HepG2 (cell line): ENCODE data around the gene CEP63. TPM values are rescaled to one million over a fixed set of nuclear protein-coding genes. Genes with fewer than 3 reads are reported as not detected.

Experiments used
- ATAC-seq: fragments of 200-7000 bp; cut with Tn5 transposase; 3 replicates; pipeline ENCODE4 v1.9.1; 2020; ENCODE audit warnings: mild to moderate bottlenecking, moderate library complexity
- BruUV-seq: library from RNA; stranded (reverse); fragments of 400-500 nt; replicated peaks from 2 replicates; lab custom pipeline; 2021; lab: Mats Ljungman, UMichigan
- CTCF ChIA-PET: fragments of 300-600 bp; formaldehyde crosslinking; extraction: SDS; loops from one replicate; lab custom pipeline; 2021; ENCODE audit warnings: low total read pairs, inconsistent platforms, low intra/inter-chr PET ratio; lab: Yijun Ruan, JAX
- POLR2A ChIA-PET: fragments of 350-600 bp; sonication (Branson Sonifier 250); formaldehyde crosslinking; loops from one replicate; lab custom pipeline; 2020; ENCODE audit warnings: antibody characterized with exemption, inconsistent platforms; lab: Yijun Ruan, JAX
- DNase-seq: peaks from one replicate; pipeline ENCODE4 v3.0.0-alpha.2; 2015; ENCODE audit warnings: low spot score
- FAIRE-seq: peaks from 3 replicates; lab custom pipeline; 2011; peaks lifted over from hg19 to GRCh38; lab: Jason Lieb, UNC
- H2AFZ ChIP-seq: one replicate; pipeline ENCODE4 v1.6.1; 2011; ENCODE audit warnings: low read length, inconsistent platforms
- H3K27ac ChIP-seq: fragments of 300-600 bp; 3 replicates; pipeline ENCODE4 v1.8.0; 2011; ENCODE audit warnings: mixed run types, mild to moderate bottlenecking, mixed read lengths, low read length, inconsistent platforms; ENCODE audit not compliant: insufficient read depth; ENCODE audit errors: extremely low read length
- H3K27me3 ChIP-seq, 2 experiments: fragments of 200-600 bp in 1 of 2; 2 replicates in 1 of 2; 3 replicates in 1 of 2; pipeline versions ENCODE4 v1.6.0 to v1.8.0; 2011; ENCODE audit warnings: low read length in 2 of 2, mild to moderate bottlenecking in 2 of 2, moderate library complexity in 2 of 2, inconsistent platforms in 1 of 2; ENCODE audit not compliant: insufficient read depth in 2 of 2, control insufficient read depth in 1 of 2
- H3K36me3 ChIP-seq, 2 experiments: fragments of 200-600 bp in 1 of 2; replicated peaks in 1 of 2; 2 replicates in 1 of 2; 3 replicates in 1 of 2; pipeline versions ENCODE4 v1.5.1 to v1.8.0; 2011; ENCODE audit warnings: low read length in 2 of 2, inconsistent platforms in 1 of 2; ENCODE audit not compliant: insufficient read depth in 2 of 2, control insufficient read depth in 1 of 2
- H3K4me1 ChIP-seq: 2 replicates; pipeline ENCODE4 v1.5.1; 2012; ENCODE audit warnings: low read length, inconsistent platforms; ENCODE audit not compliant: insufficient read depth
- H3K4me2 ChIP-seq: 2 replicates; pipeline ENCODE4 v1.6.0; 2011; ENCODE audit warnings: low read depth, low read length, inconsistent platforms
- H3K4me3 ChIP-seq, 3 experiments: fragments of 200-600 bp in 1 of 3; sonication (generic), shearing (Covaris generic) in 1 of 3; replicated peaks in 1 of 3; 2 replicates each; pipeline ENCODE4 v1.5.1; 2011 to 2016; ENCODE audit warnings: low read length in 3 of 3, inconsistent platforms in 2 of 3, low read depth in 2 of 3, mild to moderate bottlenecking in 2 of 3, control low read depth in 1 of 3, mixed read lengths in 1 of 3; ENCODE audit not compliant: insufficient read depth in 1 of 3
- H3K79me2 ChIP-seq: one replicate; pipeline ENCODE4 v1.6.1; 2011; ENCODE audit warnings: low read length, inconsistent platforms; ENCODE audit not compliant: insufficient read depth
- H3K9ac ChIP-seq: 2 replicates; pipeline ENCODE4 v1.6.0; 2011; ENCODE audit warnings: mild to moderate bottlenecking, low read depth, low read length, inconsistent platforms; ENCODE audit not compliant: insufficient read depth
- H3K9me3 ChIP-seq: 2 replicates; pipeline ENCODE4 v1.5.1; 2012; ENCODE audit warnings: mild to moderate bottlenecking, low read length
- H4K20me1 ChIP-seq: 2 replicates; pipeline ENCODE4 v1.6.0; 2011; ENCODE audit warnings: inconsistent platforms, mild to moderate bottlenecking, low read length, moderate library complexity; ENCODE audit not compliant: insufficient read depth
- KDM5B ChIP-seq: sonication (generic); formaldehyde crosslinking; IDR thresholded peaks from 2 replicates; pipeline ENCODE4 v1.4.0; 2020; ENCODE audit warnings: missing genetic modification reagents, mild to moderate bottlenecking, borderline replicate concordance
- MAF1 ChIP-seq: sonication (generic); formaldehyde crosslinking; IDR thresholded peaks from 2 replicates; pipeline ENCODE4 v1.5.0; 2020; ENCODE audit warnings: missing genetic modification reagents, borderline replicate concordance
- MXD3 ChIP-seq: IDR thresholded peaks from 2 replicates; pipeline ENCODE4 v1.6.1; 2016; ENCODE audit warnings: mild to moderate bottlenecking, missing biosample characterization, missing genetic modification reagents
- THAP8 ChIP-seq: sonication (generic); formaldehyde crosslinking; IDR thresholded peaks from 2 replicates; pipeline ENCODE4 v1.5.1; 2020; ENCODE audit warnings: missing genetic modification reagents, mild to moderate bottlenecking, borderline replicate concordance
- ZNF512B ChIP-seq: sonication (generic); formaldehyde crosslinking; IDR thresholded peaks from 2 replicates; pipeline ENCODE4 v1.5.1; 2020; ENCODE audit warnings: missing genetic modification reagents, mild to moderate bottlenecking, borderline replicate concordance
- WGBS: methylation state at CpG from one replicate; pipeline ENCODE4 v1.1.6; 2017; ENCODE audit warnings: low lambda C conversion rate; 5-methylcytosine and 5-hydroxymethylcytosine counted together
- in situ Hi-C: cut with HindIII; loops from 2 replicates; pipeline ENCODE4 v1.10.0; 2017; ENCODE audit warnings: low pct_unique_long_range_greater_than_20kb; ENCODE audit not compliant: extremely low pct_ligation_motif_present
- intact Hi-C: fragments of 100-400 bp; cut with micrococcal nuclease; formaldehyde crosslinking; loops from one replicate; pipeline ENCODE4 v1.10.0; 2022; ENCODE audit not compliant: unreplicated experiment
- polyA plus RNA-seq, 8 experiments: library from polyadenylated mRNA; depleted of rRNA in 3 of 8; stranded (reverse) in 7 of 8; unstranded in 1 of 8; fragments of >200 nt; fragmentation: Illumina TruSeq in 4 of 8; extraction: Trizol in 4 of 8; gene quantifications; 2 replicates each; pipeline versions ENCODE4 v1.2.1 to v1.2.3, GENCODE V29; 2011 to 2016; ENCODE audit warnings: low read depth in 4 of 8, missing spikeins in 1 of 8, mixed read lengths in 1 of 8; ENCODE audit not compliant: insufficient read depth in 1 of 8
- total RNA-seq, 5 experiments: library from RNA; depleted of rRNA; stranded (reverse); fragments of >200 nt; fragmentation: Illumina TruSeq; extraction: Trizol; gene quantifications; 2 replicates each; pipeline ENCODE4 v1.2.3, GENCODE V29; 2016; ENCODE audit warnings: low read depth in 1 of 5

Gene CEP63
- total and polyA plus RNA-seq, 2 of the 13 experiments (the other 11 are each of a cell fraction or from before 2014, with no cell fraction given) = 7.2 to 18.4 TPM

- no peak overlapping the region for H3K9ac ChIP-seq
- 74% methylated on average over 3 of the region's 3 CpGs for WGBS
- peaks cover 9% of the 10 kb centered on the region; the same call in 1 of the 2 replicates for H3K4me1 ChIP-seq
- no peaks in the 10 kb centered on the region for H3K9me3 ChIP-seq
- FAIRE-seq (no peak), ATAC-seq (no peak), DNase-seq (no peak)
- no peaks in the 10 kb centered on the region for H3K36me3 ChIP-seq
- intact Hi-C loops (no loop called here), in situ Hi-C loops (no loop called here)
- TF ChIP-seq KDM5B (CRISPR knock-in tag) (no peak), MAF1 (CRISPR knock-in tag) (no peak), ZNF512B (CRISPR knock-in tag) (no peak), MXD3 (CRISPR knock-in tag) (no peak), THAP8 (CRISPR knock-in tag) (no peak)
- H3K79me2 ChIP-seq = no peaks in the 10 kb centered on the region
- H4K20me1 ChIP-seq = no peaks in the 10 kb centered on the region
- H3K4me2 ChIP-seq = no peak overlapping the region
- H3K27ac ChIP-seq = no peak overlapping the region
- POLR2A ChIA-PET = no interaction called here
- BruUV-seq = no TSS peak
- H2AFZ ChIP-seq = no peak overlapping the region
- CTCF ChIA-PET = no interaction called here
- H3K27me3 ChIP-seq = no peaks in the 10 kb centered on the region
- H3K4me3 ChIP-seq = no peak overlapping the region
These were observed 91.0 kb downstream of the CEP63 start for GRCh38 chr3:134576831-134577230.
